NCI-H524 treated with DMSO at 0.1 percent for 48 hours (cell line): ENCODE results near the gene GAGE12H.
"Not testable (repeated sequence)": the region's sequence is repeated elsewhere in the genome, so short reads cannot be mapped to it uniquely, and the experiment has no call there.

ENCODE experiments used
- DNase-seq: peaks from one replicate; lab custom pipeline; 2025; lab: John Stamatoyannopoulos, UW

Gene GAGE12H, protein sequence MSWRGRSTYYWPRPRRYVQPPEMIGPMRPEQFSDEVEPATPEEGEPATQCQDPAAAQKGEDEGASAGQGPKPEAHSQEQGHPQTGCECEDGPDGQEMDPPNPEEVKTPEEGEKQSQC

GRCh38 chrX:49579649-49580048, at the start of gene GAGE12H:
Gene GAGE12H, plus strand, starts transcription at chrX:49579949. Its CDS starts 1,155 bp downstream, at chrX:49581104.
- DNase-seq, result not testable (repeated sequence)

- not testable (repeated sequence) for DNase-seq
These were observed 47.9 kb upstream of the GAGE12H start, which contains the start of gene GAGE12C for GRCh38 chrX:49531877-49532276. Gene GAGE12C, plus strand, starts transcription at chrX:49532177. Its CDS starts 1,155 bp downstream, at chrX:49533332.

GRCh38 chrX:49541433-49541832, 38.3 kb upstream of the GAGE12H start, which contains the start of gene GAGE12D:
Gene GAGE12D, plus strand, starts transcription at chrX:49541733. Its CDS starts 1,155 bp downstream, at chrX:49542888.
- not testable (repeated sequence) for DNase-seq

- not testable (repeated sequence) for DNase-seq
These were observed 28.8 kb upstream of the GAGE12H start, which contains the start of gene GAGE12E for GRCh38 chrX:49550989-49551388. Gene GAGE12E, plus strand, starts transcription at chrX:49551289. Its CDS starts 1,155 bp downstream, at chrX:49552444.

GRCh38 chrX:49560542-49560941, 19.2 kb upstream of the GAGE12H start, which contains the start of gene GAGE12F:
Gene GAGE12F, plus strand, starts transcription at chrX:49560842. Its CDS starts 1,155 bp downstream, at chrX:49561997.
- DNase-seq, result not testable (repeated sequence)

DNA sequence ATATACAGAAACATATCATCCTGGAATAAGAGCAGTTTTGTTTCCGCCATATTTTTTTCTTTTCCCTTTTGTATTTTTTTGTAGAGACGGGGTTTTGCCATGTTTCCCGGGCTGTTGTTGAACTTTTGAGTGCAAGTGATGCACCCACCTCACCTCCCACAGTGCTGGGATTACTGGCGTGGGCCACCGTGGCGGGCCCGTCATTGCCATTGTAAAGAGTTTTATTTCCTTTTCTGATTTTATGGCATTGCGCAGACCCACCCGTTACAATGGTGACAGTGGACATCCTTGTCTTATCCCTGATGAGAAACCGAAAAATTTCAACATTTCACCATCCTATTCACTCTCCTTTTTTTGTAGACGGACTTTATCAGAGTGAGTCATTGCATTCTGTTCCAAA, 11.0 kb upstream of the GAGE12H start:
- DNase-seq, result not testable (repeated sequence)

GRCh38 chrX:49569152-49569551, 10.6 kb upstream of the GAGE12H start:
- DNase-seq, result not testable (repeated sequence)

GRCh38 chrX:49570100-49570499, 9.6 kb upstream of the GAGE12H start, which contains the start of gene GAGE12G:
Gene GAGE12G, plus strand, starts transcription at chrX:49570400. Its CDS starts 1,155 bp downstream, at chrX:49571555.
- not testable (repeated sequence) for DNase-seq

- DNase-seq, result not testable (repeated sequence)
These were observed 9.4 kb downstream of the GAGE12H start, which contains the start of gene GAGE2A for GRCh38 chrX:49589196-49589595. Gene GAGE2A, plus strand, starts transcription at chrX:49589496. Its CDS starts 1,155 bp downstream, at chrX:49590651.

DNA sequence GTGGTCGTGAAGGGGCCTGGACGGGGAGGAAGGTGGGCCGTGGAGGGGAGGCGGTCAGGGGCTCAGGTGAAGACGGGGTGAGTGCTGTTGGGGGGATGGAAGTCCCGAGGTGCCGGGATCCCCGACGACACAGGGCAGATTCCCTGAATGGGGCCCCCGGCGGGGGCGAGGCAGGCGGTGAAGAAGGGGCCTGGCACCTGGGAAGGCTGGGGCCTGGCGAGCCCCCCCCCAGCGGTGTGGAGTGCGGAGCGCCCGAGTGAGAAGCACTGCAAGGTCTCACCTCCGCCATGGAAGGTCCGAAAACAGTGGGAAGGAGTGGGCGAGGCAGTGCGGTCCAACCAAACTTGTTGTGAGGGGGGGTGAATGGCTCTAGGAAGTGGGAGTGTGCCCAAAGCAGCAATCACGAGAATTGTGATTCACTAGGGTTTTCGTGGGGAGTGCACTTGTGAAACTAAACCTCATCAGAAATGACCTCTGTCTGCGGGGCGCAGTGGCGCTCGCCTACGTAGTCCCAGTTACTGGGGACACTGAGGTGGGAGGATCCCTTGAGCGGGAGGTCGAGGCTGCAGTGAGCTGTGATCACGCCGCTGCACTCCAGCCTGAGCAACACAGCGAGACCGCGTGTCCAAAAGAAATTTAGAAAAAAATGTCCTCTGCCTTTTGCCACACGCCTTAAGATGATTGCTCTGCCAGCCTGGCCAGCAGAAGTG, 10.2 kb downstream of the GAGE12H start:
- not testable (repeated sequence) for DNase-seq

GRCh38 chrX:49590488-49590887, 10.7 kb downstream of the GAGE12H start:
- DNase-seq, result not testable (repeated sequence)

GRCh38 chrX:49598720-49599119, 19.0 kb downstream of the GAGE12H start, which contains the start of gene GAGE1:
Gene GAGE1, plus strand, starts transcription at chrX:49599020. Its CDS starts 1,155 bp downstream, at chrX:49600175.
- DNase-seq, result not testable (repeated sequence)

DNA sequence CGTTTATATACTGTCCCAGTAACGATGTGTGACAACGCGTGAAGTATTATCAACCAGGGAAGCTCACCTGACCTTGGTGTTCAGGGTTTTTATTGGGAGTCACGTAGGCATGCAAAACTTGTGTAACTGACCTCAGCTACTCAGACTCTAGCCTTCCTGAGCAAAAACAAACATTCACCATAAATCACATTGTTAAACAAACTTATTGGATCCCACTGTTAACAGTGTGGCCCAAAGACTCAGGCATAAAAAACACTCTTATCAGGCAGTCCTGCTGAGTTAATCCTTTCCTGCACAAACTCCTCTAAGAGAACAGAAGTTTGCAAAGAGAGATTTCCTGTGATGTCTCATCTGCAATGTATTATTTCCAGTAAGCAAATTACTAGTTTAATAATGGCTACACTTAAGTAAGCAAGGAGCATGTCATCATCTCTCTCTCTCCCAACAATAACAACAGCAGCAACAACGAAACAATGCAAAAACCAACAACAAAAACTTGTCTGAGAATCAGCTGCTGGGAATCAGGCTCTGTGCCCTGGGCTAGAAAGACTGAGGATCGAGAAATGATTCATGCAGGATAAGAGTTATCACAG, 31.1 kb downstream of the GAGE12H start:
- DNase-seq, result no peak

- DNase-seq, result no peak
These were observed 38.8 kb downstream of the GAGE12H start for GRCh38 chrX:49618574-49618973.

DNA sequence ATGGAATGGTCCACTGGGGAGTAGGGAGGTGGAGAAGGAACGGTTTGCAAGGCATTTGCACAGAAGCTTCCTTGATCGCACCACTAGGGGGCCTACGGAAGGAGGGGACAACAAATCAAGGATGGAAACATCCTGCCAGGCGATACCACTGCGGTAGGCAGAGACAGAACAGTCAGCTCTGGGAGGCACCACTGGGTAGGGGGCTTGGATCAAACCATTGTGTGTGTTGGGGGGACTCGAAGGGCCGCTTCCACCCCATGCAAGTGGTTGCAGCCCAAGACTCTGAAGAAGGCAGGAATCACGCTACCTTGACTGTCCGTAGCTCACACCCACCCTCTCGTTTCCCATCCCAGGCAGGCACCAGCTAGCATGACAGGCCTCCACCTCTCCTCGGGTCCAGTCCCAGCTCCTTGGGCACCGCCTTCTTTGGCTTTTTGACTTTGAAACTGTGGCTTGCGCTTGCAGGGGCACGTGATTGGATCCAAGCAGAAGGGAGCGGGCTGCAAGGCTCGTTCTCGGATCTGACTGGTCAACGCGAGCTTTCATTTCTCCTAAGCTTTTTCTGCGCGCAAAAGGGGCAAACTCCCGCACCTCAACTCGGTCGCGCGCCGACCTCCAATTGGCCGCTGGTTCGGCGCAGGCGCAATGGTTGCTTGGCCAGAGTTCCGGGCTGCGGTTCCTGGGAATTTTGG, 47.5 kb downstream of the GAGE12H start:
- no peak for DNase-seq
